ACC112 (cell line): ENCODE data around the gene SEC14L1.

Source experiments
- H2AFZ ChIP-seq: fragments of 200-600 bp; sonication (generic); one replicate; pipeline ENCODE4 v1.6.0; 2017; ENCODE audit warnings: antibody characterized with exemption, low read length; ENCODE audit not compliant: unreplicated experiment
- H3K27ac ChIP-seq: fragments of 200-600 bp; sonication (generic); 2 replicates; pipeline ENCODE4 v1.5.1; 2014; ENCODE audit warnings: low read depth, mild to moderate bottlenecking, antibody characterized with exemption, low read length, moderate library complexity
- H3K27me3 ChIP-seq: fragments of 200-600 bp; sonication (generic); 2 replicates; pipeline ENCODE4 v1.6.1; 2014; ENCODE audit warnings: mild to moderate bottlenecking, antibody characterized with exemption, low read length, moderate library complexity, mixed read lengths; ENCODE audit not compliant: insufficient read depth
- H3K36me3 ChIP-seq: fragments of 200-600 bp; sonication (generic); 2 replicates; pipeline ENCODE4 v1.6.1; 2016; ENCODE audit warnings: mild to moderate bottlenecking, antibody characterized with exemption, low read length, moderate library complexity, mixed read lengths; ENCODE audit not compliant: insufficient read depth
- H3K4me1 ChIP-seq: fragments of 200-600 bp; sonication (generic); one replicate; pipeline ENCODE4 v1.6.1; 2016; ENCODE audit warnings: low read length, mixed read lengths; ENCODE audit not compliant: insufficient read depth, unreplicated experiment, control insufficient read depth
- H3K4me3 ChIP-seq: fragments of 200-600 bp; sonication (generic); 2 replicates; pipeline ENCODE4 v1.5.1; 2014; ENCODE audit warnings: mild to moderate bottlenecking, low read depth, low read length
- H3K79me2 ChIP-seq: fragments of 200-600 bp; sonication (generic); one replicate; pipeline ENCODE4 v1.6.0; 2016; ENCODE audit warnings: low read length; ENCODE audit not compliant: control insufficient read depth, unreplicated experiment, insufficient read depth

The SEC14L1 gene

DNA sequence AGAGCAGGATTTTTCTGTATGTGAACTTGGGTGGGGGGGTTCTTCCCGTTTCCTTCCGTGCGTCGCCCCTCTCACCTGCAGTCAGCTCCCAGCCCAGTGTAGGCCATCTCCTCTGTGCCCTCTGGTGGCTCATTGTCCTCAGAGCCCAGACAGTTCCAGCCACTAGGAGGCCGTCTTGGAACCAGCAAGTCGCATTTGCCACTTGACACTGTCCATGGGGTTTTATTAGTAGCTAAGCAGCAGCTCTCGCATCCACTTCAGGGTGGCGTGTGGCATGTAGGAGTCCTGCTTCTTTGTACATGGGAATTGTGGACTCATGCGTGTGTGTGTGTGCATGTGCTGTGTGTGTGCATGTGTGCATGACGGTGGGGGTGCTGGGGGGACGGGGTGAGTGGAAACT, 74.0 kb downstream of the SEC14L1 start:
- H3K4me1 ChIP-seq, result no peaks in the 10 kb centered on the region
- H3K36me3 ChIP-seq, result peaks cover 28% of the 10 kb centered on the region
- H2AFZ ChIP-seq, result no peak overlapping the region
- no peaks in the 10 kb centered on the region for H3K27me3 ChIP-seq
- no peak overlapping the region for H3K27ac ChIP-seq
- no peaks in the 10 kb centered on the region for H3K79me2 ChIP-seq
- no peak overlapping the region for H3K4me3 ChIP-seq

DNA sequence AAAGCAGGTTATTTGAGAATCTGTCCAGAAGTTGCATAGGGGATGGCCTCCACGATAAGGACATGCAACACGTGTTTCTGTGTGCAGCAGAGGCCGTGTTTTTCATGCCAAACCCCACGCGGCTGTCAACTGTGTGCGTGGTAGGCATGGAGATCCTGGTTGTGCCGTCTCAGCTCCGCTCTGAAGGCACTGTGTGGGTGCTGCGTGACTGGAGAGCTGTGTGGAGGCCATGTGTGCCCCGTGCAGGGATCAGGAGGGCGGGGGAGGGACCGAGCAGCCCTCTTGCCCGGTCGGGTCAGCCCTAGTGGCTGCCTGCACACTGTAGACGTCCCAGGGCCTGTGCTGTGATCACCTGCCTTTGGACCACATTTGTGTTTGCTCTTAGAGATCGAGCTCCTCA, 74.5 kb downstream of the SEC14L1 start:
- H2AFZ ChIP-seq, result no peak overlapping the region
- H3K79me2 ChIP-seq, result no peaks in the 10 kb centered on the region
- H3K27me3 ChIP-seq, result no peaks in the 10 kb centered on the region
- peaks cover 28% of the 10 kb centered on the region for H3K36me3 ChIP-seq
- H3K4me3 ChIP-seq, result no peak overlapping the region
- H3K27ac ChIP-seq, result no peak overlapping the region
- H3K4me1 ChIP-seq, result no peaks in the 10 kb centered on the region

DNA sequence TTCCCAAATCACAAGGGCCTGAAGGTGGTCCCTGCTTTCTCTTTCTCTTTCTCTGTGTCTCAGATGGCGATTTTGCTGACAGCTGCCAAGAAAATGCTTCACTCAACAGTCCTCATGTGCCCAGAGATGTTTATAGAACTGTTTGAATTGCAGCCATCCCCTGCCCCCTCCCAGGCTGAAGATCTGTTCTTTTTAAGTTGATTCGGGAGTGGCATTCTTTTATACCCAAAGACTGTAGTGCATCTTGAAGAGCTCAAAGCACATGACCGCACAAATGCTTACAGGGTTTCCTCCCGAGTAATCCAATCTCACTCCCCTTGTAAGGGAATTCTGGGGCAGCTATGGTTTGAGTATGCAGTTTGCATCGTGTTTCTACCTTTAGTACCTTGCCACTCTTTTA, 75.7 kb downstream of the SEC14L1 start:
- H3K36me3 ChIP-seq, result peaks cover 28% of the 10 kb centered on the region

DNA sequence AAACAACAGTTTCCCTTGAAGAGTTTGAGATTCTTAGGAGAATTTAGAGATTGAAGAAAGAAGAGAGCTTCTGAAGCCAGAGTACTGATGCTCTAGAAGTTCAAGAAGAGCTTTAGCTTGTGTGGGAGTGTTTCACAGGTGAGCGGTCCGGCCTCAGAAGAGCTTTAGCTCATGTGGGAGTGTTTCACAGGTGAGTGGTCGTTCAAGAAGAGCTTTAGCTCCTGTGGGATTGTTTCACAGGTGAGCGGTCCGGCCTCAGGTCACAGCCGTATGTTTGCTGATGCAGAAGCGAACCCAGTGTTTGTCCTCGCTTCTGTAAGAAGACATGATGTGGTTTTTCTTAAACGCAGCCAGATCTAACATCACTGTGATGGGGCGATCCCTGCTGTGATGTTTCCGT, 76.4 kb downstream of the SEC14L1 start:
- no peaks in the 10 kb centered on the region for H3K79me2 ChIP-seq
- H3K4me1 ChIP-seq, result no peaks in the 10 kb centered on the region
- no peaks in the 10 kb centered on the region for H3K27me3 ChIP-seq
- peaks cover 28% of the 10 kb centered on the region for H3K36me3 ChIP-seq
- H3K27ac ChIP-seq, result no peak overlapping the region
- H3K4me3 ChIP-seq, result no peak overlapping the region
- no peak overlapping the region for H2AFZ ChIP-seq

More for the DNA sequence above, 75.7 kb downstream of the SEC14L1 start:
- no peak overlapping the region for H3K4me3 ChIP-seq
- H3K27ac ChIP-seq, result no peak overlapping the region
- H2AFZ ChIP-seq, result no peak overlapping the region
- H3K27me3 ChIP-seq, result no peaks in the 10 kb centered on the region
- no peaks in the 10 kb centered on the region for H3K4me1 ChIP-seq
- H3K79me2 ChIP-seq, result no peaks in the 10 kb centered on the region

DNA sequence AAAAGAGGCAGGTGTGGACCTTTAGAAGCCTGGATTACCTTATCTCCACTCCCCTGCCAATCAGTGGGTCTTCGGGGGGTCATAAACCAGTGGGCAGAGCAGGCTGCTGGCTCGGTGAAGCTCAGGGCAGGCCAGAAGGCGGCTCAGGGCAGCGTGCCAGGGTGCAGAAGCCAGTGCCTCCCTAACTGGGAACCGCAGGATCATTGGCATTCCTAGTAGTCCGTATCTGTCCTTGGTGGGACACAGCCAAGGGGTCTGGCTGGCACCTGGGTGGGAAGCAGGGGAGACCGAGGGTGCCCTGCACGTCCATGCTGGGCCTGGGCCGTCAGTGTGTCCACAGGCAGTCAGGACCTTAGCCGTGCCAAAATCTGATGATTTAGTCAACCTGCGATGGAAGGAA, 76.8 kb downstream of the SEC14L1 start:
- no peak overlapping the region for H3K27ac ChIP-seq
- peaks cover 27% of the 10 kb centered on the region for H3K36me3 ChIP-seq
- H3K4me3 ChIP-seq, result no peak overlapping the region
- H3K4me1 ChIP-seq, result no peaks in the 10 kb centered on the region
- no peaks in the 10 kb centered on the region for H3K79me2 ChIP-seq
- no peak overlapping the region for H2AFZ ChIP-seq
- no peaks in the 10 kb centered on the region for H3K27me3 ChIP-seq

DNA sequence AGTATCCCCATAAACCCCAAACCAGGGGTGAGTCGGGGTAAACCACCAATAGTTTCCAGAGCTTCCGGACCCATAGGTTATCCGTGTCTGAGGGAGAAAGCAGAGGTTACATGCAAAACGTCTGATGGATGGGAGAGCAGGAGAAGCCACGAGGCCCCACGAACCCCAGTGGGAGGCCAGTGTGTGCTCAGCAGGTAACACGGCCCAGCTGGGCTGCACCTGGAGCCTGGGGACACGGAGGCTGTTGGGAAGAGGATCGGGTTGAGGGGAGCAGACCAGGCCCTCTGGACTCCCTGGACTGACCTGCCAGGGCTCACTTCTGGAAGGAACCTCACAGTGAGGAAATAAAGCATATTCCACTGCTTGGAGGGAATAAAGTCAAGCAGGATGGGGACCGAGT, 78.1 kb downstream of the SEC14L1 start:
- no peak overlapping the region for H3K4me3 ChIP-seq

DNA sequence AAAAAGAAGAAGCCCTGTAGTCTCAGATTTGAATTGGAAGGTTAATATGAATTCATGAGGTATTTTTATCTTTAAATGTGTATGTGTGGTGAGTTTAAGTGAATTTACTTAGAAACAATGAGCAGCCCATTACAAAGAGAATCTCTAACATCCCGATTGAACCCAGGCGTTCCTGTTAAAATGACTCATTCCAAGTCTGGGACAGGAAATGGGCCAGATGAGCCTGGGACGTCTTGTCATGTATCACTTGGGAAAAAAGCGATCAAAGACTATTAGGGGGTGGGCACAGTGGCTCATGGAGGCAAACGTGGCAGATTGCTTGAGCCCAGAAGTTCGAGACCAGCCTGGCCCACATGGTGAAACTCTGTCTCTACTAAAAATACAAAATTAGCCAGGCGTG, 81.6 kb downstream of the SEC14L1 start:
- H3K27ac ChIP-seq, result no peak overlapping the region
- H3K79me2 ChIP-seq, result no peaks in the 10 kb centered on the region
- no peak overlapping the region for H2AFZ ChIP-seq
- H3K4me3 ChIP-seq, result no peak overlapping the region
- peaks cover 5% of the 10 kb centered on the region; the same call in 1 of the 2 replicates for H3K36me3 ChIP-seq
- no peaks in the 10 kb centered on the region for H3K27me3 ChIP-seq
- H3K4me1 ChIP-seq, result no peaks in the 10 kb centered on the region

More for the DNA sequence above, 78.1 kb downstream of the SEC14L1 start:
- Histone ChIP-seq H3K36me3 (peaks cover 23% of the 10 kb centered on the region), H2AFZ (no peak overlapping the region), H3K27ac (no peak overlapping the region), H3K4me1 (no peaks in the 10 kb centered on the region), H3K27me3 (no peaks in the 10 kb centered on the region), H3K79me2 (no peaks in the 10 kb centered on the region)

DNA sequence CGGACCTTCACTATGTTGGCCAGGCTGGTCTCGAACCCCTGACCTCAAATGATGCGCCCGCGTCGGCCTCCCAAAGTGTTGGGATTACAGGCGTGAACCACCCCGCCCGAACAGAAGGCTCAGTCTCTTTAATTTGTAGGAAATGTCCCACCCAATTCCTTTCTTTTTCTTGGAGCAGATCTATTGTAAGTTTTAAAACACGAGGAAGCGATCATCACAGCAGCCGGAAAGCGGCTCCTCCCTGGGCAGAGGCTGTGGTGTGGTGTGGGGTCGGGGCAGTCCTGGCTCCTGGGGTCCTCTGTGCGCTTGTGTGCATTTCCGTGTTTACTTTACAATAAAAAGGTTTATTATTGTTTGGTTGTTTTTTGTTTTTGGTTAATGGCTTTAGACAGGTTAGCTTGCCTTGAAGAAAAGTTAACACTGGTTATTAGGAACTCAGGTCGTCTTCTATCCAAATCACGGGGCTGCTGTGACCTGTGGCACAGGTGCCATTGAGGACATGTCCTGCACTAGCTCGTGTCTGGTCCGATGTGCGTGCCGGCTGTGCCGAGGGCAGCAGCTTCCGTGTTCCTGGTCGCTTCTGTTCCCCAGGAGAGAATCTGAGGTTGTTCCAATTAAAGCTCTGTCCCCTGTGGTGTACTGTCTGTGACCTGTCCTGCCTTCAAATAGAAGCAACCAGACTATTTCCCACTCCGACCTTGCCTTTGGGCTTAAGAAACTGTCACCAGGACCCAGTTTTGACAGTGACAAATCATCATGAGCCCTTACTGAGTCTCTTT, 83.1 kb downstream of the SEC14L1 start:
- Histone ChIP-seq H2AFZ (no peak overlapping the region), H3K79me2 (no peaks in the 10 kb centered on the region), H3K27ac (no peak overlapping the region), H3K4me3 (no peak overlapping the region), H3K36me3 (no peaks in the 10 kb centered on the region), H3K4me1 (no peaks in the 10 kb centered on the region), H3K27me3 (no peaks in the 10 kb centered on the region)

DNA sequence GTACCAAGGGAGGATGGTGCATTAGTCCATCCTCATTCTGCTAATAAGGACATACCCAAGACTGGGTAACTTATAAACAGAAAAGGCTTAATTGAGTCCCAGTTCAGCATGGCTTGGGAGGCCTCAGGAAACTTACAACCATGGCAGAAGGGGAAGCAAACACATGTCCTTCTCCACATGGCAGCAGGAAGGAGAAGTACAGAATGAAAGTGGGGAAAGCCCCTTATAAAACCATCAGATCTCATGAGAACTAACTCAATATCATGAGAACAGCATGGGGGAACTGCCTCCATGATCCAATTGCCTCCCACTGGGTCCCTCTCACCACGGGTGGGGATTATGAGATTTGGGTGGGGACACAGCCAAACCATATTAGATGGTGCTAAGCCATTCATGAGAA, 84.5 kb downstream of the SEC14L1 start:
- Histone ChIP-seq H3K4me3 (no peak overlapping the region), H2AFZ (no peak overlapping the region), H3K36me3 (no peaks in the 10 kb centered on the region), H3K27ac (no peak overlapping the region), H3K79me2 (no peaks in the 10 kb centered on the region), H3K4me1 (no peaks in the 10 kb centered on the region), H3K27me3 (no peaks in the 10 kb centered on the region)

DNA sequence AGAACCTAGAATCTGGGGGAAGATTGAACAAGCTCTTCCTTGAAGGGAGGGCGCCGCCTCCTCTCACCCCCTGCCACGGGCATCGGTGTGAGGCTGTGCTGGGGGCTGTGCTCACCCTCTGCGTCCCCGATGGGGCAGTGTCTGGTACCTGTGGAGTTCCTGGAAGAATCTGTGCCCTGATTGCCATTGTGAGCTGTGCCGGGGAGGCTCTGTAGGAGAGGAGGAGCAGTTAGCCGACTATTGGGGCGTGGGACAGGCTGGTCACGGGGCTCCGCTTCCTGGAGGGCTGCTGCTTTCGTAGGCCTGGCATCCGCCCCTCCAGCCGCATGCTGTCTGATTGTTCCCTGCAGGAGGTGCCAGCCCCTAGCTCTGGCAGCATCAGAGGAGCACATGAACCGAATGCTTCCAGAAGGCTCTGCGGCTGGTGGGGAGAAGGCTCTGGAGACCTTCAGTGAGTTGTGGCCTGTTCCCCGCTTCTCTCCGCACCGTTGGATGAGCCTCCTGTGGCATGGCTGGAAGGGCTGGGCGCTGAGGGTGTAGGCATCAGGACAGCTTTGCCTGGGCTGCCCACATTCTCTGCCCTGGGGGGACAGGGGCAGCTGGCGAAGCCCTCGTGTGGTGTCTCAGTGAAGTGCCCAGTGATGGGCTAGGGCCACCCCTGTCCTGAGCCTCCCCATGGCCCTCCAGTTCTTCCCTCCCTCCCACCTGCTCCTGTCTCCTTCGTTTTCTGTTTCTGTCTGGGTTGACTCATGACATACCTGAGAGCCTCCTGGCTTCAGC, 86.9 kb downstream of the SEC14L1 start:
- H3K79me2 ChIP-seq, result no peaks in the 10 kb centered on the region
- H3K27me3 ChIP-seq, result no peaks in the 10 kb centered on the region
- H3K4me3 ChIP-seq, result no peak overlapping the region
- no peak overlapping the region for H2AFZ ChIP-seq
- no peaks in the 10 kb centered on the region for H3K36me3 ChIP-seq
- no peak overlapping the region for H3K27ac ChIP-seq
- no peaks in the 10 kb centered on the region for H3K4me1 ChIP-seq

DNA sequence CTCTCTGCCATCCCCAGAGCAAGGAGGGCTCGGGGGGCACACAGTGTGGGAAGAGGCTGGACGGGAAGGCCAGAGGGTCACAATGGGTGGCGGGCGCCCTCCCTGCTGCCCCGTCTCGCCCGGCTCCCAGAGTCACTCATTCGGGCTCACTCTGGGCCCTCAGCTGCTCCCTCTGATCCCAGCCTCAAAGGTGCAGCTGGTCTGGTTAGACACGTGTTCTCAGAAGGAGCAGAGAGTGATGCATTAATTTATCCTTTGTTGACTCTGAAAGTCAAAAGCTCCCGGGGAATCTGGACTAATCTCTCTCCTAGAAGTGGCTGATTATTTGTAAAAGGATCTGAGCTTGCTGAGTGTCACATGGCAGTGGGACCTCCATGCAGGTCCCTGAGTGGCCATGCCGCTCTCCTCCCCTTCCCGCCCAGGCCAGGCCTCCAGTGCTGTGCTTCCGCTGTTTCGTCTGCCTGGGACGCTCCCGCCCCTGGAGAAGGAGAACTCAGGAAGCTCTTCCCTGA, 87.5 kb downstream of the SEC14L1 start:
- Histone ChIP-seq H3K79me2 (no peaks in the 10 kb centered on the region), H3K4me1 (no peaks in the 10 kb centered on the region), H3K4me3 (no peak overlapping the region), H3K27ac (no peak overlapping the region), H2AFZ (no peak overlapping the region), H3K36me3 (no peaks in the 10 kb centered on the region), H3K27me3 (no peaks in the 10 kb centered on the region)
